H1 (cell line): ENCODE measurements around the gene FBXO45. TPM values are rescaled to one million over a fixed set of nuclear protein-coding genes. Genes with fewer than 3 reads are reported as not detected.

Experiments
- CHD1 ChIP-seq: IDR thresholded peaks from 2 replicates; pipeline ENCODE4 v1.6.1; 2012; ENCODE audit warnings: low read depth, low read length, improper control_type of control experiment
- GABPA ChIP-seq: IDR thresholded peaks from 2 replicates; pipeline ENCODE4 v1.6.1; 2011; ENCODE audit warnings: mild to moderate bottlenecking, low read length, moderate library complexity, borderline replicate concordance; ENCODE audit not compliant: insufficient read depth
- MAFK ChIP-seq: IDR thresholded peaks from 2 replicates; pipeline ENCODE4 v1.6.1; 2012; ENCODE audit warnings: low read depth, mild to moderate bottlenecking, improper control_type of control experiment, low read length
- POLR2AphosphoS5 ChIP-seq: IDR thresholded peaks from 2 replicates; pipeline ENCODE4 v1.6.1; 2011; ENCODE audit warnings: low read depth, low read length
- TAF7 ChIP-seq: optimal IDR thresholded peaks from 2 replicates; pipeline ENCODE3; 2011; ENCODE audit warnings: low read depth, mild to moderate bottlenecking, inconsistent platforms, low read length, moderate library complexity, borderline replicate concordance
- polyA plus RNA-seq, 7 experiments: library from polyadenylated mRNA; depleted of rRNA in 3 of 7; stranded (reverse) in 5 of 7; unstranded in 2 of 7; fragments of >200 nt in 5 of 7; fragments of 200-250 nt in 2 of 7; gene quantifications; 1 replicate in 5 of 7; 2 replicates in 1 of 7; 4 replicates in 1 of 7; pipeline versions ENCODE4 v1.2.1 to v1.2.3, GENCODE V29; 2011 to 2013; ENCODE audit warnings: missing spikeins in 2 of 7, mixed read lengths in 2 of 7
- total RNA-seq: library from RNA; stranded (reverse); fragmentation: NEBNext Ultra II Directional; extraction: Animal tissue kit (Norgen Biotek cat#: 25700); gene quantifications from 2 replicates; pipeline ENCODE4 v1.2.1, GENCODE V29; 2021
- TF ChIP-seq, protein P1 (sequence below): IDR thresholded peaks from 2 replicates; pipeline ENCODE4 v1.6.1; 2012; ENCODE audit warnings: low read length, inconsistent platforms
- TF ChIP-seq, protein P2 (sequence below): IDR thresholded peaks from 2 replicates; pipeline ENCODE4 v1.6.1; 2011; ENCODE audit warnings: low read depth, mild to moderate bottlenecking, low read length; ENCODE audit not compliant: insufficient read depth

FBXO45 gene
- total and polyA plus RNA-seq, 2 of the 8 experiments (the other 6 are each of a cell fraction or from before 2014, with no cell fraction given) = 5.2 to 19.4 TPM

GRCh38 chr3:196620684-196621083 is 52.2 kb downstream of the FBXO45 start (continued):
- TF ChIP-seq TAF7 (no peak), CHD1 (no peak), MAFK (no peak), POLR2AphosphoS5 (no peak), GABPA (no peak)
- TF ChIP-seq, protein P1, sequence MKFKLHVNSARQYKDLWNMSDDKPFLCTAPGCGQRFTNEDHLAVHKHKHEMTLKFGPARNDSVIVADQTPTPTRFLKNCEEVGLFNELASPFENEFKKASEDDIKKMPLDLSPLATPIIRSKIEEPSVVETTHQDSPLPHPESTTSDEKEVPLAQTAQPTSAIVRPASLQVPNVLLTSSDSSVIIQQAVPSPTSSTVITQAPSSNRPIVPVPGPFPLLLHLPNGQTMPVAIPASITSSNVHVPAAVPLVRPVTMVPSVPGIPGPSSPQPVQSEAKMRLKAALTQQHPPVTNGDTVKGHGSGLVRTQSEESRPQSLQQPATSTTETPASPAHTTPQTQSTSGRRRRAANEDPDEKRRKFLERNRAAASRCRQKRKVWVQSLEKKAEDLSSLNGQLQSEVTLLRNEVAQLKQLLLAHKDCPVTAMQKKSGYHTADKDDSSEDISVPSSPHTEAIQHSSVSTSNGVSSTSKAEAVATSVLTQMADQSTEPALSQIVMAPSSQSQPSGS = no peak
- TF ChIP-seq, protein P2, sequence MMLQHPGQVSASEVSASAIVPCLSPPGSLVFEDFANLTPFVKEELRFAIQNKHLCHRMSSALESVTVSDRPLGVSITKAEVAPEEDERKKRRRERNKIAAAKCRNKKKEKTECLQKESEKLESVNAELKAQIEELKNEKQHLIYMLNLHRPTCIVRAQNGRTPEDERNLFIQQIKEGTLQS = no peak
